ENCODE results near the gene HOMER1.

The HOMER1 gene

GRCh38 chr5:79475152-79475466, 38.8 kb downstream of the HOMER1 start:
- ChIA-PET CTCF (interaction anchor here (1.2 to 1.5 kb wide), 4 partner anchors 10 to 342 kb away, joined by 3 to 7 read pairs (median 5); no protein-coding TSS in a partner anchor), POLR2A (no interaction called here)
- no peak for TF ChIP-seq CTCF (IDR thresholded peaks at IDR 0.05; ENCODE audit: insufficient read depth, low read length, missing control alignments)
- DNase-seq (ENCODE audit: low read depth, low spot score) = no peak
- H3K4me3 ChIP-seq (ENCODE audit: low read depth, low read length) = no peak overlapping the region

- ChIA-PET CTCF (interaction anchor here (0.8 to 1.5 kb wide), 5 partner anchors 10 to 341 kb away, joined by 3 to 7 read pairs (median 4); no protein-coding TSS in a partner anchor), POLR2A (no interaction called here)
- no peak overlapping the region for H3K4me3 ChIP-seq (ENCODE audit: low read depth, low read length)
- no peak for TF ChIP-seq CTCF (IDR thresholded peaks at IDR 0.05; ENCODE audit: insufficient read depth, low read length, missing control alignments)
- no peak for DNase-seq (ENCODE audit: low read depth, low spot score)
These were observed 39.4 kb downstream of the HOMER1 start for GRCh38 chr5:79474367-79475151.

GRCh38 chr5:79471556-79471955, 42.4 kb downstream of the HOMER1 start:
- POLR2A ChIA-PET = interaction anchor here (0.7 kb wide), 1 partner anchor 13 kb away, joined by 6 read pairs; no protein-coding TSS in a partner anchor
- CTCF ChIA-PET = no interaction called here
- no peak for DNase-seq (ENCODE audit: low read depth, low spot score)
- no peak for TF ChIP-seq CTCF (IDR thresholded peaks at IDR 0.05; ENCODE audit: insufficient read depth, low read length, missing control alignments)
- H3K4me3 ChIP-seq (ENCODE audit: low read depth, low read length) = no peak overlapping the region

- ChIA-PET CTCF (interaction anchor here (0.6 to 13.4 kb wide), 43 partner anchors 8 to 619 kb away, joined by 3 to 178 read pairs (median 4); no protein-coding TSS in a partner anchor), POLR2A (no interaction called here)
- DNase-seq (ENCODE audit: low read depth, low spot score) = no peak
These were observed 49.1 kb downstream of the HOMER1 start for GRCh38 chr5:79464695-79465332.

GRCh38 chr5:79464278-79464677, 49.7 kb downstream of the HOMER1 start:
- POLR2A ChIA-PET = no interaction called here
- CTCF ChIA-PET = interaction anchor here (0.6 to 13.4 kb wide), 36 partner anchors 9 to 619 kb away, joined by 3 to 178 read pairs (median 4); no protein-coding TSS in a partner anchor
- no peak overlapping the region for H3K4me3 ChIP-seq (ENCODE audit: low read depth, low read length)
- no peak for DNase-seq (ENCODE audit: low read depth, low spot score)
- TF ChIP-seq CTCF (IDR thresholded peaks at IDR 0.05; ENCODE audit: insufficient read depth, low read length, missing control alignments) = no peak

More at GRCh38 chr5:79464695-79465332, 49.1 kb downstream of the HOMER1 start:
- H3K4me3 ChIP-seq (ENCODE audit: low read depth, low read length) = no peak overlapping the region
- peak; percentile 15 for TF ChIP-seq CTCF (IDR thresholded peaks at IDR 0.05; ENCODE audit: insufficient read depth, low read length, missing control alignments)

- no peak for TF ChIP-seq CTCF (IDR thresholded peaks at IDR 0.05; ENCODE audit: insufficient read depth, low read length, missing control alignments)
- DNase-seq (ENCODE audit: low read depth, low spot score) = no peak
- CTCF ChIA-PET = interaction anchor here (1.2 to 13.4 kb wide), 5 partner anchors 9 to 436 kb away, joined by 4 to 178 read pairs (median 4); no protein-coding TSS in a partner anchor
- H3K4me3 ChIP-seq (ENCODE audit: low read depth, low read length) = no peak overlapping the region
- POLR2A ChIA-PET = no interaction called here
These were observed 54.3 kb downstream of the HOMER1 start for GRCh38 chr5:79459626-79460025.
